IPS DF 6.9 (cell line): ENCODE results near the gene WRNIP1.

Experiments used
- DNase-seq: peaks from one replicate; pipeline ENCODE4 v3.0.0-alpha.2; 2013; ENCODE audit warnings: low read depth, low spot score
- H3K27ac ChIP-seq: one replicate; pipeline ENCODE4 v1.5.1; 2013; ENCODE audit warnings: low read length, control low read depth
- H3K27me3 ChIP-seq: 2 replicates; pipeline ENCODE4 v1.6.1; 2013; ENCODE audit warnings: mild to moderate bottlenecking, low read length; ENCODE audit not compliant: control insufficient read depth, insufficient read depth
- H3K36me3 ChIP-seq: 2 replicates; pipeline ENCODE4 v1.6.1; 2013; ENCODE audit warnings: low read length; ENCODE audit not compliant: control insufficient read depth, insufficient read depth
- H3K4me1 ChIP-seq: 2 replicates; pipeline ENCODE4 v1.6.1; 2013; ENCODE audit warnings: low read length; ENCODE audit not compliant: control insufficient read depth, insufficient read depth
- H3K4me3 ChIP-seq: 2 replicates; pipeline ENCODE4 v1.5.1; 2013; ENCODE audit warnings: mild to moderate bottlenecking, low read length
- H3K9me3 ChIP-seq: 2 replicates; pipeline ENCODE4 v1.6.1; 2013; ENCODE audit warnings: low read length, inconsistent platforms; ENCODE audit not compliant: control insufficient read depth, insufficient read depth
- WGBS: extraction: QIAGEN DNeasy Blood & Tissue Kit; methylation state at CpG from one replicate; pipeline ENCODE4 v1.1.7; 2013; ENCODE audit warnings: mixed read lengths, missing lambda C conversion rate; ENCODE audit not compliant: insufficient read length, insufficient coverage; 5-methylcytosine and 5-hydroxymethylcytosine counted together

Gene WRNIP1

GRCh38 chr6:2783188-2783963 lies 18.2 kb downstream of the WRNIP1 start:
- H3K4me1 ChIP-seq = no peaks in the 10 kb centered on the region
- H3K4me3 ChIP-seq = no peak overlapping the region
- H3K36me3 ChIP-seq = no peaks in the 10 kb centered on the region
- WGBS = no CpG with 5 or more reads among the region's 19 CpGs
- H3K27ac ChIP-seq = no peak overlapping the region
- H3K9me3 ChIP-seq = no peaks in the 10 kb centered on the region
- no peaks in the 10 kb centered on the region for H3K27me3 ChIP-seq
- DNase-seq = no peak

- Histone ChIP-seq H3K27ac (no peak overlapping the region), H3K4me3 (no peak overlapping the region), H3K9me3 (no peaks in the 10 kb centered on the region), H3K4me1 (no peaks in the 10 kb centered on the region), H3K36me3 (no peaks in the 10 kb centered on the region), H3K27me3 (no peaks in the 10 kb centered on the region)
- DNase-seq = no peak
- WGBS = no CpG with 5 or more reads among the region's 5 CpGs
Observed at GRCh38 chr6:2784061-2784460, 18.9 kb downstream of the WRNIP1 start.

GRCh38 chr6:2784930-2785329 lies 19.7 kb downstream of the WRNIP1 start:
- Histone ChIP-seq H3K4me3 (no peak overlapping the region), H3K27ac (no peak overlapping the region), H3K9me3 (no peaks in the 10 kb centered on the region), H3K27me3 (no peaks in the 10 kb centered on the region), H3K36me3 (no peaks in the 10 kb centered on the region), H3K4me1 (no peaks in the 10 kb centered on the region)
- no CpG with 5 or more reads among the region's 7 CpGs for WGBS
- DNase-seq = no peak

- DNase-seq = no peak
- Histone ChIP-seq H3K4me3 (no peak overlapping the region), H3K27me3 (no peaks in the 10 kb centered on the region), H3K9me3 (no peaks in the 10 kb centered on the region), H3K27ac (no peak overlapping the region), H3K4me1 (no peaks in the 10 kb centered on the region), H3K36me3 (no peaks in the 10 kb centered on the region)
- WGBS = no CpG with 5 or more reads among the region's 4 CpGs
Observed at GRCh38 chr6:2786269-2786668, 21.1 kb downstream of the WRNIP1 start.

- H3K4me3 ChIP-seq = no peak overlapping the region
Observed at GRCh38 chr6:2790588-2791449, 25.6 kb downstream of the WRNIP1 start.

GRCh38 chr6:2791450-2791974 lies 26.3 kb downstream of the WRNIP1 start:
- H3K4me1 ChIP-seq = no peaks in the 10 kb centered on the region
- no peaks in the 10 kb centered on the region for H3K36me3 ChIP-seq
- no peak for DNase-seq
- WGBS = no CpG with 5 or more reads among the region's 4 CpGs
- no peak overlapping the region for H3K27ac ChIP-seq
- no peaks in the 10 kb centered on the region for H3K9me3 ChIP-seq
- no peaks in the 10 kb centered on the region for H3K27me3 ChIP-seq
- H3K4me3 ChIP-seq = no peak overlapping the region

More at GRCh38 chr6:2790588-2791449, 25.6 kb downstream of the WRNIP1 start:
- WGBS = no CpG with 5 or more reads among the region's 11 CpGs
- Histone ChIP-seq H3K27me3 (no peaks in the 10 kb centered on the region), H3K36me3 (no peaks in the 10 kb centered on the region), H3K4me1 (no peaks in the 10 kb centered on the region), H3K9me3 (no peaks in the 10 kb centered on the region), H3K27ac (no peak overlapping the region)
- peak; percentile 61 for DNase-seq

GRCh38 chr6:2792330-2793110 lies 27.3 kb downstream of the WRNIP1 start:
- Histone ChIP-seq H3K4me3 (no peak overlapping the region), H3K27ac (no peak overlapping the region), H3K27me3 (no peaks in the 10 kb centered on the region), H3K36me3 (no peaks in the 10 kb centered on the region), H3K4me1 (no peaks in the 10 kb centered on the region), H3K9me3 (no peaks in the 10 kb centered on the region)
- DNase-seq = no peak
- WGBS = no CpG with 5 or more reads among the region's 17 CpGs

- Histone ChIP-seq H3K27ac (no peak overlapping the region), H3K4me3 (no peak overlapping the region), H3K36me3 (no peaks in the 10 kb centered on the region), H3K4me1 (no peaks in the 10 kb centered on the region), H3K9me3 (no peaks in the 10 kb centered on the region), H3K27me3 (no peaks in the 10 kb centered on the region)
- no peak for DNase-seq
- WGBS = no CpG with 5 or more reads among the region's 9 CpGs
Observed at GRCh38 chr6:2793534-2794151, 28.4 kb downstream of the WRNIP1 start.

- H3K36me3 ChIP-seq = no peaks in the 10 kb centered on the region
- no CpG with 5 or more reads among the region's 5 CpGs for WGBS
- no peaks in the 10 kb centered on the region for H3K4me1 ChIP-seq
- H3K4me3 ChIP-seq = no peak overlapping the region
- H3K27me3 ChIP-seq = no peaks in the 10 kb centered on the region
- H3K9me3 ChIP-seq = no peaks in the 10 kb centered on the region
- DNase-seq = no peak
- H3K27ac ChIP-seq = no peak overlapping the region
Observed at GRCh38 chr6:2794171-2794730, 29.1 kb downstream of the WRNIP1 start.
